ENCODE data around the gene IL2RA.

The IL2RA gene

DNA sequence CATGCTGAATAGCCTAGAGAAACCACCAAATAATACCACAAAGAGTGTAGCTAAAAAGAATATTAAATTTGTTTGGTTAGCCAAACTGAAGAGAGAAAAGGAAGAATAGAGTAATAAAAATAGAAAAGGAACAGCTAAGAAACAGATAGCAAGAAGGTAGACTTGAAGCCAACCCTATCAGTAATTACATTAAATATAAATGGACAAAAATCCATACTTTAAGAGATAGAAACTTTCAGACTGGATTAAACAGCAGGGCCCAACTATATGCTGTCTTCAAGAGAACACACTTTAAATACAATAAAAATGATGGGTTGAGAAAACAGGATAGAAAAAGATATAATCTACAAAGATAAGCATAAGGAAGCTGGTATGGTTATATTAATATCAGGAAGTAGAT, 31.2 kb downstream of the IL2RA start:
- Histone ChIP-seq H3K27ac (ENCODE audit: low read length) (no peak overlapping the region), H3K9ac (ENCODE audit: low read depth, low read length) (no peak overlapping the region), H3K4me3 (ENCODE audit: low read length) (no peak overlapping the region), H3K36me3 (ENCODE audit: insufficient read depth, low read depth, low read length) (no peaks in the 10 kb centered on the region), H3K4me1 (ENCODE audit: insufficient read depth, low read length) (no peaks in the 10 kb centered on the region), H3K27me3 (ENCODE audit: insufficient read depth, low read length) (no peaks in the 10 kb centered on the region), H3K9me3 (ENCODE audit: insufficient read depth, low read depth, low read length) (peaks cover 16% of the 10 kb centered on the region; the same call in 1 of the 2 replicates)

DNA sequence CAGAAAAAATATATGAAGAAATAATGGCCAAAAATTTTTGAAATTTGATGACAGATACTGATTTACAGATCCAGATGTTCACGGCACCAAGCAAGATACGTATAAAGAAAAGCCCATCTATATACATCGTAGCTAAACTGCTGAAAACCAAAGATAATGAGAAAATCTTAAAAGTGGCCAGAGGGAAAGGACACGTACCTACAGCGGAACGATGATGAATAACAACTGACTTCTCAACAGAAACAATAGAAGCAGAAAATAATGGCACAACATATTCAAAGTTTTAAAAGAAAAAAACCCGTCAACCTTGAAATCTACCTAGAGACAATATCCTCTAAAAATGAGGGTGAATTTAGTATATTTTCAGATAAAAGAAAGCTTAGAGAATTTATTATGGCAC, 31.9 kb downstream of the IL2RA start:
- Histone ChIP-seq H3K36me3 (ENCODE audit: insufficient read depth, low read depth, low read length) (no peaks in the 10 kb centered on the region), H3K9me3 (ENCODE audit: insufficient read depth, low read depth, low read length) (peaks cover 16% of the 10 kb centered on the region; the same call in 1 of the 2 replicates), H3K4me1 (ENCODE audit: insufficient read depth, low read length) (no peaks in the 10 kb centered on the region)

DNA sequence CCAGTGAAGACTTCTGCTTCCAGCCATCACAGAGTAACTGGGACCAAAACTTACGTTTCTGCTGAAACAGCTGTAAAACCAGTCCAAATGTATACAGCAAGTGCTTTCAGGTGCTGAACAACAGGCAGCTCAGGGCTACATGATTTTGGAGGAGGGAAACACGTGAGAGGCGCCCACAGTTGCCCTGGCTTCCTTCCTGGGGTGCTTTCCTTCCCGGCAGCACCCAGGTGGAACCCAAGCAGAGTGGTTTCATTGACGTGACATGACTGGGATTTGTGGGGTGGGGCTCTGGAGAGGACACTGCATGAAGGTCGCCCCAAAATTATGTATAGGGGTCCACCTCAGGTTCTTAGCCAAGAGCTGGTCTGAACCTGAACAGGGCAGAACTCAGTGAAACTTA, 34.2 kb downstream of the IL2RA start:
- Histone ChIP-seq H3K27ac (ENCODE audit: low read length) (no peak overlapping the region), H3K9me3 (ENCODE audit: insufficient read depth, low read depth, low read length) (peaks cover 16% of the 10 kb centered on the region; the same call in 1 of the 2 replicates), H3K9ac (ENCODE audit: low read depth, low read length) (no peak overlapping the region), H3K27me3 (ENCODE audit: insufficient read depth, low read length) (no peaks in the 10 kb centered on the region), H3K4me1 (ENCODE audit: insufficient read depth, low read length) (no peaks in the 10 kb centered on the region), H3K4me3 (ENCODE audit: low read length) (no peak overlapping the region), H3K36me3 (ENCODE audit: insufficient read depth, low read depth, low read length) (no peaks in the 10 kb centered on the region)

More for the DNA sequence above, 31.9 kb downstream of the IL2RA start:
- Histone ChIP-seq H3K9ac (ENCODE audit: low read depth, low read length) (no peak overlapping the region), H3K4me3 (ENCODE audit: low read length) (no peak overlapping the region), H3K27me3 (ENCODE audit: insufficient read depth, low read length) (no peaks in the 10 kb centered on the region), H3K27ac (ENCODE audit: low read length) (no peak overlapping the region)

DNA sequence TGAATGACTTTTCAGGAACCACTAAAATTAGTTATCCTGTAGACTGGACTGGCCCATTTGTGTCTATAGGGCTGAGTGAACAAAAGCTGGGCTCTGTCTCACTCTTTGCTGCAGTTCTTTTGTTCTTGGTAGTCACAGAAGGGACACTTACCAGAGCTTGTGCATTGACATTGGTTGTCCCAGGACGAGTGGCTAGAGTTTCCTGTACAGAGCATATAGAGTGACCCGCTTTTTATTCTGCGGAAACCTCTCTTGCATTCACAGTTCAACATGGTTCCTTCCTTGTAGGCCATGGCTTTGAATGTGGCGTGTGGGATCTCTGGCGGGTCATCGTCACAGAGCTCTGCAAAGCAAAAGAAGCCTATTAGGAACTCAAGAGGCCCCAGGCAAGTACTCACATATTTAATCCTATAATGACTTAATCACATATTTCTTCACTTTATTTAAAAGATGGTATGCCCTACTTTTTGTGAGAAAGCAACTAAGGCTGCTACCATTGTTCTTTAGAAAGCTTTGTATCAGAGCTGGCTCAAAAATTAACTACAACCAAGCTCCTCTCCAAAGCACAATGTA, 36.4 kb downstream of the IL2RA start:
- Histone ChIP-seq H3K27me3 (ENCODE audit: insufficient read depth, low read length) (no peaks in the 10 kb centered on the region), H3K36me3 (ENCODE audit: insufficient read depth, low read depth, low read length) (no peaks in the 10 kb centered on the region), H3K9me3 (ENCODE audit: insufficient read depth, low read depth, low read length) (peaks cover 12% of the 10 kb centered on the region; the same call in 1 of the 2 replicates), H3K27ac (ENCODE audit: low read length) (no peak overlapping the region), H3K4me3 (ENCODE audit: low read length) (no peak overlapping the region), H3K4me1 (ENCODE audit: insufficient read depth, low read length) (no peaks in the 10 kb centered on the region), H3K9ac (ENCODE audit: low read depth, low read length) (no peak overlapping the region)

DNA sequence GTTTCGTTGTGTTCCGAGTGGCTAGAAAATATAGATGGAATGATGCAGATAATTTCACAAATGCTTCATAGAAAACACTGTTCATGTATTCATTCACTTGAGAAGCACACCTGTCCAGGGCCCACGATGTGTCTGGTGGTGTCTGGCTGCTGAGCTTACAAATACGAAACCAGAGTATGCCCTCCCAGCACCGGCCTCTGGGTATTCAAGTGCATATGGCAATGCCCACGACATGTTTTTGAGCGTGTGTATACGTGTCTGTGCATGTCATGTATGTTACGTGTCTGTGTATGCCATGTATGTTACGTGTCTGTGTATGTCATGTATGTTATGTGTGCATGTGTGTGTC, 37.9 kb downstream of the IL2RA start:
- no peak overlapping the region for H3K4me3 ChIP-seq (ENCODE audit: low read length)
- no peak overlapping the region for H3K27ac ChIP-seq (ENCODE audit: low read length)
- H3K9ac ChIP-seq (ENCODE audit: low read depth, low read length), result no peak overlapping the region
- no peaks in the 10 kb centered on the region for H3K4me1 ChIP-seq (ENCODE audit: insufficient read depth, low read length)
- no peaks in the 10 kb centered on the region for H3K9me3 ChIP-seq (ENCODE audit: insufficient read depth, low read depth, low read length)
- no peaks in the 10 kb centered on the region for H3K36me3 ChIP-seq (ENCODE audit: insufficient read depth, low read depth, low read length)
- no peaks in the 10 kb centered on the region for H3K27me3 ChIP-seq (ENCODE audit: insufficient read depth, low read length)

DNA sequence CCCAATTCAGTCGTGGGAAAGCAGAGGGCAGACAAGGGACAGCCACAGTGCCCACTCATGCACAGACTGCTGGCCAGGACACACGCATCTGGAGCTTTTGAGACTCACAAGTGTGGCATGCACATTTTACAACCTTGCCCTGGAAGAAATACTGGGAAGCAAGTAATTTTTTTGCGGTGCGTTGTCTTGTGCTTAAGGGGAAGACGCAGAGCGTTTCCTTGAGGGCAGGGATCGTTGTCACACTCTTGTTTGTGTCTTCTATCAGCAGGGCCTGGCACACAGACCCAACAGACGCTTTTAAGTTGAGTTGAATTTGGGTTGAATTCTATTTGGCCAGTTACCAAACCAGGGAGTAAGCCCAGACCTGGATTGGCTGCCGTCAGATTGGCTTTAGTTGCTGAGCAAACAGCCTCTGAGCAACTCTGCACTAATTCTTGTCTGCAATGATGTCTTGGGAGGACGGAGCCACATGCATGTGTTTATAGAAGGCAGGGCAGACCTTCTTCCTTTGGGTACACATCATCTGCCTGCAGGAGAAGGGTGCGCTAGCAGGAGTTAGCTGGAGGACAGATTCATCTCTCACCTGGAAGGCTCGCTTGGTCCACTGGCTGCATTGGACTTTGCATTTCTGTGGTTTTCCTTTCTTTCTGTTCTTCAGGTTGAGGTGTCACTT, 38.4 kb downstream of the IL2RA start:
- H3K36me3 ChIP-seq (ENCODE audit: insufficient read depth, low read depth, low read length), result no peaks in the 10 kb centered on the region
- no peaks in the 10 kb centered on the region for H3K4me1 ChIP-seq (ENCODE audit: insufficient read depth, low read length)
- H3K4me3 ChIP-seq (ENCODE audit: low read length), result no peak overlapping the region
- H3K27me3 ChIP-seq (ENCODE audit: insufficient read depth, low read length), result no peaks in the 10 kb centered on the region
- no peaks in the 10 kb centered on the region for H3K9me3 ChIP-seq (ENCODE audit: insufficient read depth, low read depth, low read length)
- no peak overlapping the region for H3K9ac ChIP-seq (ENCODE audit: low read depth, low read length)
- H3K27ac ChIP-seq (ENCODE audit: low read length), result no peak overlapping the region

DNA sequence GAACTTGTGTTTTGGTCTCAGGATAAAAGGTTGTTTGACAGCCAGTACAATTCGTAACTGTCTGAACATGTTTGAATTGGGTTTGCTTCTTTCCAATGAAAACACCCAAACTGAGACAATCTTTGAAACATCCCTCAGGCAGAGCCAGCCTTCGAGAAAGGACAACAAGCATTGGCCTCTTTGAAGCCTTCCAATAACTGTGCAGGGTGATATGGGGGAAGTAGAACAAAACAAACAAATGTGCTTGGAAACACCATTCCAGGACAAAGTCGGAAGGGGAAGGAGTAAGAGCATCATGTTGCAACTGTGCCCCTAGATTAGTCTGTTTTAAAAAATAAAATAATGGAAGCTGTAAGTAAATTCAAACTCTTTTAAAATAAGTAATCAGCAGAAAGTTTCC, 39.5 kb downstream of the IL2RA start:
- Histone ChIP-seq H3K27ac (ENCODE audit: low read length) (no peak overlapping the region), H3K4me1 (ENCODE audit: insufficient read depth, low read length) (no peaks in the 10 kb centered on the region), H3K9ac (ENCODE audit: low read depth, low read length) (no peak overlapping the region), H3K27me3 (ENCODE audit: insufficient read depth, low read length) (no peaks in the 10 kb centered on the region), H3K9me3 (ENCODE audit: insufficient read depth, low read depth, low read length) (no peaks in the 10 kb centered on the region), H3K4me3 (ENCODE audit: low read length) (no peak overlapping the region), H3K36me3 (ENCODE audit: insufficient read depth, low read depth, low read length) (no peaks in the 10 kb centered on the region)

DNA sequence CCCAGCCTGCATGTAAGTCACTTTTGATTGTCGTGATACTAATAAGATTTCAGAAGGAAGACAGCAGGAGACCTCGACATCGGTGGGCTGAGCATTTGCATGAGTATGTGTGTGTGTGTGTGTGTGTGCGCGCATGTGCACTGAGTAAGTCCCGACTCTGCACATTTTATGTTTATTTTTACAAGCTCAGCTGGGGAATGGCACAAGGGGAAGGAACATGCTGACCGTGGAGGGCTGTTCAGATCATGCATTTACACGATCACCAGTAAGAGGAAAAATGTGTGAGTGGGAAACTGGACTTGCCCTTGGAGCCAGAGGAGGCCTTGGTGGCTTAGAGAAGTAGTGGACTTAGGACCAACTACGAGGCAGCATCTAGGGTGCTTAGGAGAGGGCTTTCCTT, 41.3 kb downstream of the IL2RA start:
- H3K9me3 ChIP-seq (ENCODE audit: insufficient read depth, low read depth, low read length), result no peaks in the 10 kb centered on the region
- H3K36me3 ChIP-seq (ENCODE audit: insufficient read depth, low read depth, low read length), result no peaks in the 10 kb centered on the region
- H3K4me3 ChIP-seq (ENCODE audit: low read length), result no peak overlapping the region
- H3K4me1 ChIP-seq (ENCODE audit: insufficient read depth, low read length), result no peaks in the 10 kb centered on the region
- H3K27me3 ChIP-seq (ENCODE audit: insufficient read depth, low read length), result no peaks in the 10 kb centered on the region
- no peak overlapping the region for H3K27ac ChIP-seq (ENCODE audit: low read length)
- H3K9ac ChIP-seq (ENCODE audit: low read depth, low read length), result no peak overlapping the region

DNA sequence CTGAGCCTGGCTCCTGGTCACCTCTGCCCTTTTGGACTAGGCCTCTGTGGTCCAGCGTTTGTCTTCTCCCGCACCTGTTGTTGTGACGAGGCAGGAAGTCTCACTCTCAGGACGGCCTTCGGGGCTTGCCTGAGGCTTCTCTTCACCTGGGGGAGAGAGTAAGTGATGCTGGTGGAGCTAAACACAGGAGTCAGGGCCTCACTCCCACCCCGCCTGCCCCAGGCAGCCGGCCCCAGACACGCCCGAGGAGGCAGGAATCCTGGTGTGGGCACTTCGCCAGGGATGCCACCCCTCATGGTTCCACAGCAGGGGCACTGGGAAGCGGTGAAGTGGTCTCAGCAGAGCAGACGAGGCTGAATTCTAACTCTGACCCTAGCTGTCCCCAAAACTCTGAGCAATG, 42.4 kb downstream of the IL2RA start:
- Histone ChIP-seq H3K36me3 (ENCODE audit: insufficient read depth, low read depth, low read length) (no peaks in the 10 kb centered on the region), H3K9me3 (ENCODE audit: insufficient read depth, low read depth, low read length) (no peaks in the 10 kb centered on the region), H3K27ac (ENCODE audit: low read length) (no peak overlapping the region), H3K4me1 (ENCODE audit: insufficient read depth, low read length) (no peaks in the 10 kb centered on the region), H3K27me3 (ENCODE audit: insufficient read depth, low read length) (no peaks in the 10 kb centered on the region), H3K9ac (ENCODE audit: low read depth, low read length) (no peak overlapping the region), H3K4me3 (ENCODE audit: low read length) (no peak overlapping the region)

DNA sequence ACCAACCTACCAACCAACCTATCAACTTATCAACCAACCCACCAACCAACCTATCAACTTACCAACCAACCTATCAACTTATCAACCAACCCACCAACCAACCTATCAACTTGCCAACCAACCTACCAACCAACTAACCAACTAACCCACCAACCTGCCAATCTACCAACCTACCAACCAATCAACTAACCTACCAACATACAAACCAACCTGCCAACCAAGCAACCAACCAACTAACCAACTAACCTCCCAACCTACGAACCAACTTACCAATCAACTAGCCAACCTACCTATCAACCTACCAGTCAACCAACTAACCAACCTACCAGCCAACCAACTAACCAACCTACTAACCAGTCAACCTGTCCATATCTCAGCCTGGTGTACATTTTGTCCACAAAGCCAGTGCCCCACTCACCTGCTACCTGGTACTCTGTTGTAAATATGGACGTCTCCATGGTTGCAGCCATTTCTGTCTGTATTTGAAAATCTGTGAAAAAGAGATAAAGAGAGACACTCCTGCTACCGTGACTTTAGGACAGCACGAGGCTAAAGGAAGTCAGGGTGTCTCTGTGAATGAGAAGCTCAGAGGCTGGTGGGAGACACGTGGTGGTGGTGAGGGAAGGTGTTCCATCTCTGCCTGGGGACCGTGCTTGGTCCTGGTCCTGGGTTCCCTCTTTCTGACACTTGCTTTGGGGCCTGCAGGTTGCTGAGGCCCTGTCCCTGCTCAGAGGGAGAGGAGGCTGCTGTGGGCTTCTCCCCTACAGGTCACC, 43.0 kb downstream of the IL2RA start:
- Histone ChIP-seq H3K4me1 (ENCODE audit: insufficient read depth, low read length) (no peaks in the 10 kb centered on the region), H3K27me3 (ENCODE audit: insufficient read depth, low read length) (no peaks in the 10 kb centered on the region), H3K9me3 (ENCODE audit: insufficient read depth, low read depth, low read length) (no peaks in the 10 kb centered on the region), H3K9ac (ENCODE audit: low read depth, low read length) (no peak overlapping the region), H3K36me3 (ENCODE audit: insufficient read depth, low read depth, low read length) (no peaks in the 10 kb centered on the region), H3K27ac (ENCODE audit: low read length) (no peak overlapping the region), H3K4me3 (ENCODE audit: low read length) (no peak overlapping the region)

DNA sequence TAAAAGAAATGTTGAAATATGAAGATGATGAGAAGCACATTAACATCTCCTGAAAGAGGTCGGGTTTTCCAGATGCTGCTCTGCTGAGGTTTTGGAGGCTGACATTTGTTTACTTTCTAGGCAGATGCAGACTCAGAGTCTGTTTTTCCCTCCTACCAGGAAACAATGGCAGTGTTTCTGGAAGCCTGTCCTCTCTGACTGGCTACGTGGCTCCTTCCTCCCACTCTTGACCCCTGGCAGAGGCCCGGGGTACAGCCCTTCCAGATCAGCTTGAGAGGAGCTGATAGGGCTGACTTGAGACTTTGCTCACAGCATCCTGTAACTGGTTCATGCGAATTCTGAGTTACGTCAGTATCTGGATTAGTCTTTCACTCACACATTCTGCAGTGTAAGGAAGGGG, 43.7 kb downstream of the IL2RA start:
- Histone ChIP-seq H3K27me3 (ENCODE audit: insufficient read depth, low read length) (no peaks in the 10 kb centered on the region), H3K27ac (ENCODE audit: low read length) (no peak overlapping the region), H3K9ac (ENCODE audit: low read depth, low read length) (no peak overlapping the region), H3K4me3 (ENCODE audit: low read length) (no peak overlapping the region), H3K36me3 (ENCODE audit: insufficient read depth, low read depth, low read length) (no peaks in the 10 kb centered on the region), H3K9me3 (ENCODE audit: insufficient read depth, low read depth, low read length) (no peaks in the 10 kb centered on the region), H3K4me1 (ENCODE audit: insufficient read depth, low read length) (no peaks in the 10 kb centered on the region)

DNA sequence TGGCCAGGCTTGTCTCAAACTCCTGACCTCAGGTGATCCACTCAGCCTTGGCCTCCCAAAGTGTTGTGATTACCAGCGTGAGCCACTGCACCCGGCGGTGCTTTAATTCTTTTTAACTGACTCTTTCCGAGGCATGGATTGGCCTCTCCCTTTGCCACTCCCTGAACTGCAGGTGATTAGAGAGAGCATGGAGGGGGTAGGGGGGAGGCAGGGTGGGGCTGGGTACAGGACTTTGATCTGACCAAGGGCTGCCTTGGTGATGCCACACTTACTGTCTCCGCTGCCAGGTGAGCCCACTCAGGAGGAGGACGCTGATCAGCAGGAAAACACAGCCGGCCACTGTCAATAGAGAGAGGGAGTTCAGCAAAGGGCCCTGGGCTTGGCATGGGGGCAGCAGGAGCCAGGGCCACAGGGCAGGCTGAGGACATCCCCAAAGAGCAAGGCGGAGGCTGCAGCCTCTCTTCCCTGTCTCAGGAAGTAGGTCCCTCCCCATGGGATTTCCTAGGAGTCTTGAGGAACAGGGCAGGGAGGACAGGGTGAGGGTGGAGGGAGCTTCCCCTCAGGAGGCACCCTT, 44.3 kb downstream of the IL2RA start:
- H3K9ac ChIP-seq (ENCODE audit: low read depth, low read length), result no peak overlapping the region
- H3K4me1 ChIP-seq (ENCODE audit: insufficient read depth, low read length), result no peaks in the 10 kb centered on the region
- no peaks in the 10 kb centered on the region for H3K27me3 ChIP-seq (ENCODE audit: insufficient read depth, low read length)
- H3K4me3 ChIP-seq (ENCODE audit: low read length), result no peak overlapping the region
- H3K27ac ChIP-seq (ENCODE audit: low read length), result no peak overlapping the region
- H3K36me3 ChIP-seq (ENCODE audit: insufficient read depth, low read depth, low read length), result no peaks in the 10 kb centered on the region
- no peaks in the 10 kb centered on the region for H3K9me3 ChIP-seq (ENCODE audit: insufficient read depth, low read depth, low read length)

Measured in iPS-20b (cell line).